WTC11 (cell line): ENCODE measurements around the gene C1QTNF6. TPM values are rescaled to one million over a fixed set of nuclear protein-coding genes. Genes with fewer than 3 reads are reported as not detected.

ENCODE experiments used
- ATAC-seq: fragments of 200-7000 bp; cut with Tn5 transposase; 2 replicates; pipeline ENCODE4 v1.10.0; 2021; ENCODE audit warnings: mild to moderate bottlenecking, moderate library complexity
- CTCF ChIA-PET: fragments of 300-600 bp; sonication (Branson Sonifier 250); formaldehyde crosslinking; loops from one replicate; lab custom pipeline; 2021; ENCODE audit warnings: antibody characterized with exemption; lab: Charles Lee
- POLR2A ChIA-PET: fragments of 350-600 bp; sonication (Branson Sonifier 250); formaldehyde crosslinking; loops from one replicate; lab custom pipeline; 2021; ENCODE audit warnings: antibody characterized with exemption; lab: Charles Lee
- DNase-seq: peaks from one replicate; pipeline ENCODE4 v3.0.0; 2021; ENCODE audit warnings: low spot score
- H3K27ac Mint-ChIP-seq: 2 replicates; pipeline ENCODE4 v1.8.0; 2021; ENCODE audit warnings: mixed read lengths
- H3K27me3 Mint-ChIP-seq: 2 replicates; pipeline ENCODE4 v1.8.0; 2021; ENCODE audit warnings: low read depth, mild to moderate bottlenecking, moderate library complexity, mixed read lengths
- H3K36me3 Mint-ChIP-seq: 2 replicates; pipeline ENCODE4 v1.8.0; 2021; ENCODE audit warnings: mixed read lengths
- H3K4me1 Mint-ChIP-seq: 2 replicates; pipeline ENCODE4 v1.8.0; 2022; ENCODE audit warnings: mixed read lengths
- H3K4me3 Mint-ChIP-seq: 2 replicates; pipeline ENCODE4 v1.8.0; 2021; ENCODE audit warnings: mild to moderate bottlenecking, moderate library complexity, mixed read lengths
- H3K9me3 Mint-ChIP-seq: 2 replicates; pipeline ENCODE4 v1.8.0; 2021; ENCODE audit warnings: mixed read lengths
- AFF4 ChIP-seq: sonication (generic); formaldehyde crosslinking; IDR thresholded peaks from 2 replicates; pipeline ENCODE4 v1.8.1; 2023; ENCODE audit warnings: mild to moderate bottlenecking, missing genetic modification reagents, borderline replicate concordance
- CBFB ChIP-seq: sonication (generic); formaldehyde crosslinking; IDR thresholded peaks from 2 replicates; pipeline ENCODE4 v1.8.1; 2022; ENCODE audit warnings: mild to moderate bottlenecking, low read depth, missing genetic modification reagents
- ETV6 ChIP-seq: sonication (generic); formaldehyde crosslinking; IDR thresholded peaks from 2 replicates; pipeline ENCODE4 v1.8.1; 2022; ENCODE audit warnings: mild to moderate bottlenecking, missing genetic modification reagents
- FOXK1 ChIP-seq: sonication (generic); formaldehyde crosslinking; IDR thresholded peaks from 2 replicates; pipeline ENCODE4 v1.8.0; 2022; ENCODE audit warnings: mild to moderate bottlenecking, moderate library complexity, missing genetic modification reagents
- FOXP1 ChIP-seq: sonication (generic); formaldehyde crosslinking; IDR thresholded peaks from 2 replicates; pipeline ENCODE4 v1.8.0; 2022; ENCODE audit warnings: missing genetic modification reagents, mild to moderate bottlenecking, moderate library complexity, borderline replicate concordance
- IRF2 ChIP-seq: sonication (generic); formaldehyde crosslinking; IDR thresholded peaks from 2 replicates; pipeline ENCODE4 v1.8.0; 2022; ENCODE audit warnings: low read depth, missing genetic modification reagents, borderline replicate concordance
- KAT7 ChIP-seq: sonication (generic); formaldehyde crosslinking; IDR thresholded peaks from 2 replicates; pipeline ENCODE4 v1.8.1; 2023; ENCODE audit warnings: missing genetic modification reagents, mild to moderate bottlenecking, borderline replicate concordance
- NFE2L1 ChIP-seq: sonication (generic); formaldehyde crosslinking; IDR thresholded peaks from 2 replicates; pipeline ENCODE4 v1.8.1; 2023; ENCODE audit warnings: missing genetic modification reagents
- PREB ChIP-seq: sonication (generic); formaldehyde crosslinking; IDR thresholded peaks from 2 replicates; pipeline ENCODE4 v1.8.1; 2022; ENCODE audit warnings: mild to moderate bottlenecking, missing genetic modification reagents, moderate library complexity, borderline replicate concordance
- TCF7 ChIP-seq: sonication (generic); formaldehyde crosslinking; IDR thresholded peaks from 2 replicates; pipeline ENCODE4 v1.8.0; 2022; ENCODE audit warnings: mild to moderate bottlenecking, low read depth, missing genetic modification reagents, moderate library complexity
- TEAD4 ChIP-seq: sonication (generic); formaldehyde crosslinking; IDR thresholded peaks from 2 replicates; pipeline ENCODE4 v1.8.0; 2022; ENCODE audit warnings: mild to moderate bottlenecking, missing genetic modification reagents
- TP53 ChIP-seq: sonication (generic); formaldehyde crosslinking; IDR thresholded peaks from 2 replicates; pipeline ENCODE4 v1.8.1; 2023; ENCODE audit warnings: mild to moderate bottlenecking, missing genetic modification reagents
- USF1 ChIP-seq: sonication (generic); formaldehyde crosslinking; IDR thresholded peaks from 2 replicates; pipeline ENCODE4 v1.8.0; 2022; ENCODE audit warnings: mild to moderate bottlenecking, missing genetic modification reagents
- ZNF281 ChIP-seq: sonication (generic); formaldehyde crosslinking; IDR thresholded peaks from 2 replicates; pipeline ENCODE4 v1.8.0; 2023; ENCODE audit warnings: mild to moderate bottlenecking, missing genetic modification reagents
- ZNF396 ChIP-seq: fragments of 250-450 bp; sonication (Bioruptor Pico); IDR thresholded peaks from 2 replicates; pipeline ENCODE4 v1.8.0; 2021; ENCODE audit warnings: mild to moderate bottlenecking, moderate library complexity, borderline replicate concordance
- ZNF425 ChIP-seq: fragments of 250-450 bp; sonication (Bioruptor Pico); conservative IDR thresholded peaks from 2 replicates; pipeline ENCODE4 v1.9.0; 2021; ENCODE audit warnings: mild to moderate bottlenecking
- ZNF512 ChIP-seq: sonication (generic); formaldehyde crosslinking; IDR thresholded peaks from 2 replicates; pipeline ENCODE4 v1.8.1; 2022; ENCODE audit warnings: missing genetic modification reagents, borderline replicate concordance
- ZNF532 ChIP-seq: fragments of 250-450 bp; sonication (Bioruptor Pico); IDR thresholded peaks from 2 replicates; pipeline ENCODE4 v1.9.0; 2021; ENCODE audit warnings: mild to moderate bottlenecking, borderline replicate concordance
- total RNA-seq: library from RNA; stranded (reverse); gene quantifications from 3 replicates; pipeline ENCODE4 v1.2.3, GENCODE V29; 2021

The C1QTNF6 gene
- total RNA-seq, 1 experiment from 2014 or later: 5.9 TPM

GRCh38 chr22:37219533-37219932 lies 31.5 kb upstream of the C1QTNF6 start (continued):
- TF ChIP-seq ZNF532 (no peak), ZNF425 (CRISPR knock-in tag) (no peak), IRF2 (CRISPR knock-in tag) (no peak)

- Mint-ChIP-seq H3K36me3 (no peaks in the 10 kb centered on the region), H3K27ac (no peak overlapping the region), H3K9me3 (peaks cover 12% of the 10 kb centered on the region), H3K4me1 (peaks cover 5% of the 10 kb centered on the region), H3K27me3 (peaks cover 17% of the 10 kb centered on the region), H3K4me3 (no peak overlapping the region)
- DNase-seq (no peak), ATAC-seq (no peak)
- POLR2A ChIA-PET: no interaction called here
- CTCF ChIA-PET: interaction anchor here (1.5 to 1.8 kb wide), 2 partner anchors 19 to 92 kb away, joined by 3 to 6 read pairs; no protein-coding TSS in a partner anchor
- TF ChIP-seq TCF7: no peak
- TF ChIP-seq AFF4 (CRISPR knock-in tag): no peak
- no peak for TF ChIP-seq ZNF512
- TF ChIP-seq USF1 (CRISPR knock-in tag): no peak
- TF ChIP-seq TEAD4 (CRISPR knock-in tag): no peak
- TF ChIP-seq FOXK1 (CRISPR knock-in tag): no peak
- TF ChIP-seq ZNF281 (CRISPR knock-in tag): no peak
- no peak for TF ChIP-seq TP53
- no peak for TF ChIP-seq FOXP1
- no peak for TF ChIP-seq ETV6 (CRISPR knock-in tag)
- no peak for TF ChIP-seq PREB (CRISPR knock-in tag)
- TF ChIP-seq KAT7 (CRISPR knock-in tag): no peak
- TF ChIP-seq CBFB (CRISPR knock-in tag): no peak
- no peak for TF ChIP-seq ZNF396
- TF ChIP-seq NFE2L1 (CRISPR knock-in tag): no peak
These were observed 30.8 kb upstream of the C1QTNF6 start for GRCh38 chr22:37218771-37219411.
